PC-9 (cell line): ENCODE measurements around the gene NYAP1. TPM values are rescaled to one million over a fixed set of nuclear protein-coding genes. Genes with fewer than 3 reads are reported as not detected.

Source experiments
- BruUV-seq: library from RNA; stranded (reverse); fragments of 400-500 nt; replicated peaks from 2 replicates; lab custom pipeline; 2021; lab: Mats Ljungman, UMichigan
- CTCF ChIA-PET: fragments of 300-600 bp; sonication (Branson Sonifier 250); formaldehyde crosslinking; loops from one replicate; lab custom pipeline; 2022; ENCODE audit warnings: antibody characterized with exemption; lab: Charles Lee
- POLR2A ChIA-PET: fragments of 300-600 bp; sonication (Branson Sonifier 250); formaldehyde crosslinking; loops from one replicate; lab custom pipeline; 2022; ENCODE audit warnings: antibody characterized with exemption; ENCODE audit not compliant: unreplicated experiment; lab: Charles Lee
- DNase-seq, 2 experiments: peaks; one replicate each; pipeline versions ENCODE4 v3.0.0 to v3.0.0-alpha.2; 2015 to 2022; ENCODE audit warnings: mixed read lengths in 1 of 2
- H2AFZ ChIP-seq: fragments of 200-600 bp; sonication (generic); 2 replicates; pipeline ENCODE4 v1.8.1; 2017; ENCODE audit warnings: antibody characterized with exemption
- H3F3A ChIP-seq: fragments of 200-600 bp; sonication (generic); 2 replicates; pipeline ENCODE4 v1.8.1; 2017; ENCODE audit warnings: antibody characterized with exemption, mild to moderate bottlenecking, low read depth; ENCODE audit not compliant: insufficient read depth
- H3K27ac ChIP-seq: fragments of 200-600 bp; sonication (generic); 2 replicates; pipeline ENCODE4 v1.6.1; 2016; ENCODE audit warnings: mixed run types
- H3K27me3 ChIP-seq: fragments of 200-600 bp; sonication (generic); 2 replicates; pipeline ENCODE4 v1.6.1; 2016; ENCODE audit warnings: low read depth, mixed run types; ENCODE audit not compliant: insufficient read depth
- H3K36me3 ChIP-seq: fragments of 200-600 bp; sonication (generic); 2 replicates; pipeline ENCODE4 v1.6.1; 2016; ENCODE audit warnings: low read depth, mixed run types
- H3K4me1 ChIP-seq: fragments of 200-600 bp; sonication (generic); replicated peaks from 2 replicates; pipeline ENCODE4 v1.6.1; 2016; ENCODE audit warnings: mixed run types; ENCODE audit not compliant: insufficient read depth
- H3K4me2 ChIP-seq: fragments of 200-600 bp; sonication (generic); 2 replicates; pipeline ENCODE4 v1.6.1; 2017; ENCODE audit warnings: mixed run types
- H3K4me3 ChIP-seq: fragments of 200-600 bp; sonication (generic); 2 replicates; pipeline ENCODE4 v1.6.1; 2016; ENCODE audit warnings: mixed run types
- H3K79me2 ChIP-seq: fragments of 200-600 bp; sonication (generic); 2 replicates; pipeline ENCODE4 v1.6.1; 2017; ENCODE audit warnings: low read depth, mixed run types
- H3K9me2 ChIP-seq: fragments of 200-600 bp; sonication (generic); 2 replicates; pipeline ENCODE4 v1.8.1; 2017; ENCODE audit warnings: mild to moderate bottlenecking; ENCODE audit not compliant: insufficient read depth
- H3K9me3 ChIP-seq: fragments of 200-600 bp; sonication (generic); 2 replicates; pipeline ENCODE4 v1.8.1; 2016; ENCODE audit warnings: low read depth; ENCODE audit not compliant: insufficient read depth
- H4K20me1 ChIP-seq: fragments of 200-600 bp; sonication (generic); 2 replicates; pipeline ENCODE4 v1.8.1; 2017; ENCODE audit not compliant: insufficient read depth
- EZH2 ChIP-seq: fragments of 200-600 bp; sonication (generic); IDR thresholded peaks from 2 replicates; pipeline ENCODE4 v1.8.0; 2017; ENCODE audit warnings: antibody characterized with exemption, low read depth
- intact Hi-C: fragments of 100-400 bp; cut with micrococcal nuclease; formaldehyde crosslinking; loops from one replicate; pipeline ENCODE4 v1.10.0; 2022; ENCODE audit not compliant: unreplicated experiment
- total RNA-seq: library from RNA; stranded (reverse); gene quantifications from 2 replicates; pipeline ENCODE4 v1.2.3, GENCODE V29; 2021
- TF ChIP-seq, protein P1 (sequence below): fragments of 200-600 bp; sonication (generic); conservative IDR thresholded peaks from 2 replicates; pipeline ENCODE4 v1.6.1; 2017; ENCODE audit warnings: mixed run types, antibody characterized with exemption, mild to moderate bottlenecking, moderate library complexity

NYAP1 gene
- total RNA-seq, 1 experiment from 2014 or later, result 1.3 TPM

DNA sequence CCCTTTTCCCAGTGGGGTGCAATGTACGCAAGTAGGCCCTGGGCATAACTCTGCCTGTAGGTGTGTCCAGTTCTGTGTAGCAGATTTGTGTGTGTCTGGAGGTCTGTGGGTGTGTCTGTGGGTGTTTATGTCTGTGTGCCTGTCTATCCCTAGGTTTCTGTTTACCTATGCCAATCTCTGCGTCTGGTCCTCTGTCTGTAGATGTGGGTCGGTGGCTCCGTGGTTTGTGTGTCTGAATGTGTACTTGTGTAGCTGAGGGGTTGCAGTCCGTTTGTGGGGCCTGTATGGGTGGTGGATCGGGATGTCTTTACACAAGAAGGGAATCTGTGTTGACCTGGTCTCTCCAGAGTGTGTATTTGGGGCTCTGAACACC lies 932 bp downstream of the NYAP1 start:
- no TSS peak for BruUV-seq
- H3K4me1 ChIP-seq, result peaks cover 21% of the 10 kb centered on the region
- intact Hi-C loops, result no loop called here
- H3K9me2 ChIP-seq, result no peaks in the 10 kb centered on the region
- H2AFZ ChIP-seq, result no peak overlapping the region
- no peaks in the 10 kb centered on the region for H3K79me2 ChIP-seq
- H3K4me2 ChIP-seq, result no peak overlapping the region
- no peaks in the 10 kb centered on the region for H3K27me3 ChIP-seq
- no peak overlapping the region for H3K4me3 ChIP-seq
- H3K9me3 ChIP-seq, result no peaks in the 10 kb centered on the region
- ChIA-PET POLR2A (no interaction called here), CTCF (no interaction called here)
- peaks cover 15% of the 10 kb centered on the region; the same call in 1 of the 2 replicates for H3F3A ChIP-seq
- H3K36me3 ChIP-seq, result no peaks in the 10 kb centered on the region
- no peak for TF ChIP-seq EZH2
- TF ChIP-seq, protein P1, sequence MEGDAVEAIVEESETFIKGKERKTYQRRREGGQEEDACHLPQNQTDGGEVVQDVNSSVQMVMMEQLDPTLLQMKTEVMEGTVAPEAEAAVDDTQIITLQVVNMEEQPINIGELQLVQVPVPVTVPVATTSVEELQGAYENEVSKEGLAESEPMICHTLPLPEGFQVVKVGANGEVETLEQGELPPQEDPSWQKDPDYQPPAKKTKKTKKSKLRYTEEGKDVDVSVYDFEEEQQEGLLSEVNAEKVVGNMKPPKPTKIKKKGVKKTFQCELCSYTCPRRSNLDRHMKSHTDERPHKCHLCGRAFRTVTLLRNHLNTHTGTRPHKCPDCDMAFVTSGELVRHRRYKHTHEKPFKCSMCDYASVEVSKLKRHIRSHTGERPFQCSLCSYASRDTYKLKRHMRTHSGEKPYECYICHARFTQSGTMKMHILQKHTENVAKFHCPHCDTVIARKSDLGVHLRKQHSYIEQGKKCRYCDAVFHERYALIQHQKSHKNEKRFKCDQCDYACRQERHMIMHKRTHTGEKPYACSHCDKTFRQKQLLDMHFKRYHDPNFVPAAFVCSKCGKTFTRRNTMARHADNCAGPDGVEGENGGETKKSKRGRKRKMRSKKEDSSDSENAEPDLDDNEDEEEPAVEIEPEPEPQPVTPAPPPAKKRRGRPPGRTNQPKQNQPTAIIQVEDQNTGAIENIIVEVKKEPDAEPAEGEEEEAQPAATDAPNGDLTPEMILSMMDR, result no peak
- no peak for DNase-seq
- H3K27ac ChIP-seq, result no peak overlapping the region
- H4K20me1 ChIP-seq, result no peaks in the 10 kb centered on the region

DNA sequence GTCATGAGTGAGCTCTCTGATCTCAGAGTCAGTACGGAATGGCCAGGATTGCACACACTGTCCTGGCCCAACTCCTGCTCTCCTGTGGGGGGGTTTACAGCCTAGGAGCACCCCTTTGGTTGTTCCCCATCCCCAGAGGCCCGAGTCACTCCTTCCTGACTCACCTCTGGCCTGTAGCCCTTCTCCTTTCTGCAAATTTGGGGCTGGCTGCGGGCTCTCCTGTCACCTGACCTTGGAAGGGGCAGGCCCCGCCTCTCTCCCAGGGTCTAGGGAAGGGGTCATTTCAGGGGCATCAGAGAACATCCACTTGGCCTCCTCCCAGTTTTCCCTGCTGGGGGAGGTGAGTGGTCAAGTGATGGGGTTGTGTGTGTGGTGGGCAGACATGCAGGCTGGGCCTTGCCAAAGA lies 1.7 kb downstream of the NYAP1 start:
- ChIA-PET CTCF (no interaction called here), POLR2A (no interaction called here)
- H3K27me3 ChIP-seq, result no peaks in the 10 kb centered on the region
- DNase-seq, result no peak
- intact Hi-C loops, result no loop called here
- no peak overlapping the region for H3K27ac ChIP-seq
- TF ChIP-seq, protein P1, result no peak
- no peak for TF ChIP-seq EZH2
- H3K4me1 ChIP-seq, result peaks cover 20% of the 10 kb centered on the region
- H2AFZ ChIP-seq, result no peak overlapping the region
- H3K79me2 ChIP-seq, result no peaks in the 10 kb centered on the region
- no peaks in the 10 kb centered on the region for H3K9me2 ChIP-seq
- no peaks in the 10 kb centered on the region for H3K36me3 ChIP-seq
- no peak overlapping the region for H3K4me3 ChIP-seq
- H3F3A ChIP-seq, result peaks cover 20% of the 10 kb centered on the region; the same call in 1 of the 2 replicates
- no peaks in the 10 kb centered on the region for H3K9me3 ChIP-seq
- H4K20me1 ChIP-seq, result no peaks in the 10 kb centered on the region
- H3K4me2 ChIP-seq, result no peak overlapping the region
- BruUV-seq, result no TSS peak

DNA sequence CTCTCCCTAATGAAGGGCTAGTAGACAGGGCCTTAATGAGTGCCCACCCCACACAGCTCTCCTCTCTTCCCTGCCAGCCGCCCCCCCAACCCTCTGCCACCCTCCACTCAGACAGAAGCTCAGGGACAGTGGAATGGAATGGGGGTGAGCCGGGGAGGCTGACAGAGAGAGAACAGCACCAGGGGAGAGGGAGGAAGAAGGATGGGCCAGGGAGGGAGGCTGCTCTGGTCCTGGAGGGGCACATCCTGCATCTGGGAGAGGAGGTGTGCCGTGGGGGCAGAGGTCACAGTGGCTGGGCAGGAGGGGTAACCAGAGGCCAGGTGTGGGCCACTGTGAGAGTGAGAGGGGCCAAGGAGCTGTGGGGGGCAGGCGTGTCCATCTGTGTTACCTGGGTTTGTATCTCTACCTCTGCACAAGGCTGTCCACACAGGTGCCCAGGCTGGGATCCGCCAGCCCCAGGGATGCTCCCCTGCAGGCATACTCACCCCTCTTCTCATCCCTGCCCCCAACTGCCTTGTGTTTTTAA lies 2.4 kb downstream of the NYAP1 start:
- Histone ChIP-seq H3K27me3 (no peaks in the 10 kb centered on the region), H3K4me1 (peaks cover 20% of the 10 kb centered on the region), H3K79me2 (no peaks in the 10 kb centered on the region), H3K4me3 (no peak overlapping the region), H4K20me1 (no peaks in the 10 kb centered on the region), H3K4me2 (no peak overlapping the region), H3K27ac (no peak overlapping the region), H2AFZ (no peak overlapping the region), H3K9me2 (no peaks in the 10 kb centered on the region), H3K9me3 (no peaks in the 10 kb centered on the region), H3K36me3 (no peaks in the 10 kb centered on the region), H3F3A (peaks cover 26% of the 10 kb centered on the region; the same call in 1 of the 2 replicates)
- no TSS peak for BruUV-seq
- ChIA-PET POLR2A (interaction anchor here (0.6 kb wide), 1 partner anchor 59 kb away, joined by 4 read pairs; no protein-coding TSS in a partner anchor), CTCF (interaction anchor here (0.5 to 0.6 kb wide), 3 partner anchors 21 to 115 kb away, joined by 3 to 8 read pairs (median 3); no protein-coding TSS in a partner anchor)
- no peak for DNase-seq
- TF ChIP-seq, protein P1, result no peak
- no peak for TF ChIP-seq EZH2
- intact Hi-C loops, result no loop called here
